H1 (cell line): ENCODE data around the gene KREMEN1.

Source experiments
- POLR2A ChIP-seq, 2 experiments: IDR thresholded peaks; 1 replicate in 1 of 2; 2 replicates in 1 of 2; pipeline ENCODE4 v1.6.1; 2011; ENCODE audit warnings: low read depth in 2 of 2, low read length in 2 of 2, mild to moderate bottlenecking in 2 of 2; ENCODE audit errors: control extremely low read depth in 1 of 2
- RAD21 ChIP-seq, 2 experiments: IDR thresholded peaks in 1 of 2; conservative IDR thresholded peaks in 1 of 2; 2 replicates each; pipeline ENCODE4 v1.6.1; 2011; ENCODE audit warnings: low read depth in 2 of 2, low read length in 2 of 2, improper control_type of control experiment in 1 of 2, inconsistent platforms in 1 of 2, mild to moderate bottlenecking in 1 of 2, moderate library complexity in 1 of 2
- RNF2 ChIP-seq: fragments of 200-900, 300-1000 bp; sonication (generic); IDR thresholded peaks from 2 replicates; pipeline ENCODE4 v1.7.1; 2016; ENCODE audit warnings: borderline replicate concordance, low read depth, mild to moderate bottlenecking, antibody characterized with exemption, low read length; ENCODE audit not compliant: poor library complexity, severe bottlenecking; ENCODE audit errors: missing control alignments
- SIN3A ChIP-seq, 2 experiments: IDR thresholded peaks in 1 of 2; conservative IDR thresholded peaks in 1 of 2; 2 replicates each; pipeline ENCODE4 v1.6.1; 2011 to 2012; ENCODE audit warnings: low read length in 2 of 2, improper control_type of control experiment in 1 of 2, low read depth in 1 of 2, mild to moderate bottlenecking in 1 of 2
- SRF ChIP-seq: IDR thresholded peaks from 2 replicates; pipeline ENCODE4 v1.6.1; 2011; ENCODE audit warnings: mild to moderate bottlenecking, low read depth, low read length, moderate library complexity

GRCh38 chr22:29037340-29037932, 35.4 kb upstream of the KREMEN1 start:
- TF ChIP-seq RAD21 (IDR thresholded peaks at IDR 0.05 in 1 of 2, conservative IDR thresholded peaks at IDR 0.05 in 1 of 2; ENCODE audit: low read depth in 2 of 2, low read length in 2 of 2) (no peak), SRF (no peak), POLR2A (IDR thresholded peaks at IDR 0.05; ENCODE audit: control extremely low read depth in 1 of 2, low read depth in 2 of 2, low read length in 2 of 2) (no peak), SIN3A (conservative IDR thresholded peaks at IDR 0.05 in 1 of 2, IDR thresholded peaks at IDR 0.05 in 1 of 2; ENCODE audit: low read depth in 1 of 2, low read length in 2 of 2) (no peak), RNF2 (no peak)
